Measurements from ENCODE around the gene MTHFD1. TPM values are rescaled to one million over a fixed set of nuclear protein-coding genes. Genes with fewer than 3 reads are reported as not detected.

The MTHFD1 gene
- total and polyA plus RNA-seq, 2 donors (not counting 3 experiments of a cell fraction or from before 2014, with no cell fraction given) = 26.3 to 114 TPM

DNA sequence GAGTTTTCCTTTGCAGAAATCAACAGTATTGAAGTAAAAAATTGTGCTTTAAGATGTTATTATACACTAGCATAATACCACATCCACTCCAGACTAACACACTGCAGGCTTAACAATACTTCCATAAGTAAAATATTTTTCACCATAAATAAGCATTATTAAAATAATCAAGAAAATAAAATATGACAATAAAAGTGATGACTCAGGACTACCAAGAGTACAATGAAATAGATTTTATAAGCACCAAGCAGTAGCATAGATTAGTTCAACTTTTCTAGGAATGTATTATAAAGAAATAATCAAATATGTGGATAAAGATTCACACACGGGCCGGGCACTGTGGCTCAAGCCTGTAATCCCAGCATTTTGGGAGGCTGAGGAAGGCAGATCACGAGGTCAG lies 40.4 kb upstream of the MTHFD1 start:
- DNase-seq (ENCODE audit: low read depth, low spot score) (no peak), FAIRE-seq (no peak)
- POLR2A ChIA-PET = interaction anchor here (0.7 kb wide), 1 partner anchor 355 kb away, joined by 4 read pairs; no protein-coding TSS in a partner anchor
- BruUV-seq (replicated peaks) = no TSS peak
- Histone ChIP-seq H3K4me2 (ENCODE audit: insufficient read depth, low read length) (no peak overlapping the region), H3K36me3 (ENCODE audit: control insufficient read depth in 2 of 2, extremely low read depth in 1 of 2, insufficient read depth in 2 of 2, low read length in 2 of 2) (no peaks in the 10 kb centered on the region), H3K79me2 (ENCODE audit: control insufficient read depth, insufficient read depth, low read length) (no peaks in the 10 kb centered on the region), H3K27me3 (ENCODE audit: control insufficient read depth in 2 of 2, insufficient read depth in 2 of 2, low read length in 2 of 2) (no peaks in the 10 kb centered on the region), H4K20me1 (replicated peaks; ENCODE audit: control insufficient read depth, extremely low read depth, insufficient read depth, low read length) (no peaks in the 10 kb centered on the region), H2AFZ (ENCODE audit: low read depth, low read length) (no peak overlapping the region), H3K4me1 (ENCODE audit: control insufficient read depth, extremely low read depth, insufficient read depth, low read length) (no peaks in the 10 kb centered on the region), H3K9ac (replicated peaks; ENCODE audit: extremely low read depth, insufficient read depth, low read length) (no peak overlapping the region), H3K4me3 (replicated peaks in 1 of 3; ENCODE audit: insufficient read depth in 1 of 3, low read depth in 1 of 3, low read length in 3 of 3) (no peak overlapping the region), H3K27ac (ENCODE audit: insufficient read depth, low read depth, low read length) (no peak overlapping the region), H3K9me1 (replicated peaks; ENCODE audit: control insufficient read depth, extremely low read depth, insufficient read depth, low read length) (no peaks in the 10 kb centered on the region), H3K9me3 (replicated peaks; ENCODE audit: control insufficient read depth, insufficient read depth, low read length) (no peaks in the 10 kb centered on the region)
- CTCF ChIA-PET = interaction anchor here (1.2 kb wide), 1 partner anchor 131 kb away, joined by 5 read pairs; no protein-coding TSS in a partner anchor
- TF ChIP-seq, protein P1, sequence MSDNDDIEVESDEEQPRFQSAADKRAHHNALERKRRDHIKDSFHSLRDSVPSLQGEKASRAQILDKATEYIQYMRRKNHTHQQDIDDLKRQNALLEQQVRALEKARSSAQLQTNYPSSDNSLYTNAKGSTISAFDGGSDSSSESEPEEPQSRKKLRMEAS (IDR thresholded peaks at IDR 0.05; ENCODE audit: insufficient read depth, insufficient read length) = no peak
- TF ChIP-seq POLR2AphosphoS5 (IDR thresholded peaks at IDR 0.05; ENCODE audit: insufficient read depth, low read depth, low read length) = no peak
- TF ChIP-seq, protein P2, sequence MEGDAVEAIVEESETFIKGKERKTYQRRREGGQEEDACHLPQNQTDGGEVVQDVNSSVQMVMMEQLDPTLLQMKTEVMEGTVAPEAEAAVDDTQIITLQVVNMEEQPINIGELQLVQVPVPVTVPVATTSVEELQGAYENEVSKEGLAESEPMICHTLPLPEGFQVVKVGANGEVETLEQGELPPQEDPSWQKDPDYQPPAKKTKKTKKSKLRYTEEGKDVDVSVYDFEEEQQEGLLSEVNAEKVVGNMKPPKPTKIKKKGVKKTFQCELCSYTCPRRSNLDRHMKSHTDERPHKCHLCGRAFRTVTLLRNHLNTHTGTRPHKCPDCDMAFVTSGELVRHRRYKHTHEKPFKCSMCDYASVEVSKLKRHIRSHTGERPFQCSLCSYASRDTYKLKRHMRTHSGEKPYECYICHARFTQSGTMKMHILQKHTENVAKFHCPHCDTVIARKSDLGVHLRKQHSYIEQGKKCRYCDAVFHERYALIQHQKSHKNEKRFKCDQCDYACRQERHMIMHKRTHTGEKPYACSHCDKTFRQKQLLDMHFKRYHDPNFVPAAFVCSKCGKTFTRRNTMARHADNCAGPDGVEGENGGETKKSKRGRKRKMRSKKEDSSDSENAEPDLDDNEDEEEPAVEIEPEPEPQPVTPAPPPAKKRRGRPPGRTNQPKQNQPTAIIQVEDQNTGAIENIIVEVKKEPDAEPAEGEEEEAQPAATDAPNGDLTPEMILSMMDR (IDR thresholded peaks at IDR 0.05; ENCODE audit: extremely low read depth in 1 of 2, insufficient read depth in 1 of 2, low read depth in 1 of 2, low read length in 2 of 2) = no peak
- no peak for TF ChIP-seq MYC (IDR thresholded peaks at IDR 0.05; ENCODE audit: low read depth, low read length)
- no peak for TF ChIP-seq EZH2 (IDR thresholded peaks at IDR 0.05; ENCODE audit: borderline replicate concordance, low read depth, low read length, severe bottlenecking)
- TF ChIP-seq FOS (IDR thresholded peaks at IDR 0.05; ENCODE audit: borderline replicate concordance, insufficient read depth, low read length) = no peak
- TF ChIP-seq GATA2 (IDR thresholded peaks at IDR 0.05; ENCODE audit: insufficient read depth, insufficient read length, low read depth, low read length) = no peak
- TF ChIP-seq JUN (IDR thresholded peaks at IDR 0.05; ENCODE audit: borderline replicate concordance, insufficient read depth, insufficient read length, low read depth) = no peak
- dilution Hi-C loops (cut with MboI; ENCODE audit: extremely low pct_ligation_motif_present, low sequenced_read_pairs) (no loop called here), intact Hi-C loops (cut with micrococcal nuclease) (no loop called here)

Measured in endothelial cell of umbilical vein (primary cell).